ENCODE data around the gene VPS51. TPM values are rescaled to one million over a fixed set of nuclear protein-coding genes. Genes with fewer than 3 reads are reported as not detected.

Gene VPS51
- total and polyA plus RNA-seq, 2 of the 4 experiments (the other 2 are of a cell fraction), result 56.3 to 113 TPM

GRCh38 chr11:65128182-65129145 is 32.5 kb downstream of the VPS51 start:
- H3K23ac ChIP-seq (ENCODE audit: low read depth, low read length), result no peak overlapping the region
- no peak for DNase-seq
- in situ Hi-C loops (cut with MboI; ENCODE audit: low sequenced_read_pairs) (no loop called here), intact Hi-C loops (cut with micrococcal nuclease) (no loop called here), dilution Hi-C loops (cut with HindIII; ENCODE audit: low sequenced_read_pairs, unreplicated experiment) (no loop called here)
- no peaks in the 10 kb centered on the region for H3K9me3 ChIP-seq (ENCODE audit: control insufficient read depth, insufficient read depth, low read length)
- H3K27ac ChIP-seq (ENCODE audit: insufficient read depth, low read length), result no peak overlapping the region
- no peak overlapping the region for H2BK5ac ChIP-seq (ENCODE audit: low read depth, low read length, poor library complexity, severe bottlenecking)
- no peak overlapping the region for H2AK5ac ChIP-seq (ENCODE audit: low read depth, low read length)
- H3K9me1 ChIP-seq (ENCODE audit: insufficient read depth, low read length), result peaks cover 11% of the 10 kb centered on the region
- H4K20me1 ChIP-seq (ENCODE audit: insufficient read depth, low read length), result peaks cover 26% of the 10 kb centered on the region
- no peak overlapping the region for H2BK120ac ChIP-seq (ENCODE audit: low read depth, low read length)
- no peak overlapping the region for H2AK9ac ChIP-seq (replicated peaks; ENCODE audit: low read depth, low read length, poor library complexity)
- H3K18ac ChIP-seq (ENCODE audit: low read depth, low read length), result no peak overlapping the region
- no peak overlapping the region for H2AFZ ChIP-seq (replicated peaks; ENCODE audit: low read length, poor library complexity)
- H3K4me2 ChIP-seq (ENCODE audit: low read depth, low read length), result no peak overlapping the region
- H4K5ac ChIP-seq (ENCODE audit: low read depth, low read length), result no peak overlapping the region
- H3K27me3 ChIP-seq (ENCODE audit: control insufficient read depth, insufficient read depth, low read length), result no peaks in the 10 kb centered on the region
- TF ChIP-seq, protein P1, sequence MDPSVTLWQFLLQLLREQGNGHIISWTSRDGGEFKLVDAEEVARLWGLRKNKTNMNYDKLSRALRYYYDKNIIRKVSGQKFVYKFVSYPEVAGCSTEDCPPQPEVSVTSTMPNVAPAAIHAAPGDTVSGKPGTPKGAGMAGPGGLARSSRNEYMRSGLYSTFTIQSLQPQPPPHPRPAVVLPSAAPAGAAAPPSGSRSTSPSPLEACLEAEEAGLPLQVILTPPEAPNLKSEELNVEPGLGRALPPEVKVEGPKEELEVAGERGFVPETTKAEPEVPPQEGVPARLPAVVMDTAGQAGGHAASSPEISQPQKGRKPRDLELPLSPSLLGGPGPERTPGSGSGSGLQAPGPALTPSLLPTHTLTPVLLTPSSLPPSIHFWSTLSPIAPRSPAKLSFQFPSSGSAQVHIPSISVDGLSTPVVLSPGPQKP (IDR thresholded peaks at IDR 0.05; ENCODE audit: borderline replicate concordance, low read depth, low read length), result no peak
- TF ChIP-seq MXI1 (IDR thresholded peaks at IDR 0.05; ENCODE audit: borderline replicate concordance, low read depth, low read length) (no peak), SMC3 (IDR thresholded peaks at IDR 0.05; ENCODE audit: low read depth, low read length) (no peak), FOS (IDR thresholded peaks at IDR 0.05; ENCODE audit: low read depth, low read length) (no peak), CEBPB (IDR thresholded peaks at IDR 0.05; ENCODE audit: low read depth, low read length) (no peak), MAZ (IDR thresholded peaks at IDR 0.05; ENCODE audit: borderline replicate concordance, low read depth, low read length) (no peak), USF2 (IDR thresholded peaks at IDR 0.05; ENCODE audit: low read depth, low read length) (no peak), RCOR1 (IDR thresholded peaks at IDR 0.05; ENCODE audit: insufficient replicate concordance, low read length) (no peak), RFX5 (IDR thresholded peaks at IDR 0.05; ENCODE audit: low read depth, low read length) (no peak), MAFK (IDR thresholded peaks at IDR 0.05; ENCODE audit: low read depth, low read length) (no peak), NFE2L2 (IDR thresholded peaks at IDR 0.05; ENCODE audit: low read depth, low read length) (no peak)
- 90% methylated on average over 2 of the region's 15 CpGs; no CpG with 5 or more reads in 1 of the 2 experiments for WGBS, 2 experiments (ENCODE audit: extremely low coverage in 2 of 2, insufficient read length in 1 of 2)
- no peak overlapping the region for H2BK15ac ChIP-seq (ENCODE audit: low read depth, low read length)
- ATAC-seq (ENCODE audit: low read depth), result no peak
- no peak overlapping the region for H3K4me3 ChIP-seq (ENCODE audit: insufficient read depth, low read depth, low read length)
- H3K4ac ChIP-seq (ENCODE audit: low read depth, low read length), result no peak overlapping the region
- H3K56ac ChIP-seq (ENCODE audit: extremely low read depth, insufficient read depth, low read length), result no peak overlapping the region
- H3K79me1 ChIP-seq (ENCODE audit: low read depth in 1 of 2, low read length in 2 of 2), result peaks cover 25 to 62% of the 10 kb centered on the region in 2 experiments
- no peak overlapping the region for H3K14ac ChIP-seq (replicated peaks; ENCODE audit: low read depth, low read length)
- H3K9ac ChIP-seq (ENCODE audit: low read depth, low read length), result no peak overlapping the region
- no peak overlapping the region for H4K8ac ChIP-seq (ENCODE audit: low read depth in 2 of 2, low read length in 2 of 2)
- peaks cover 6% of the 10 kb centered on the region; the same call in 1 of the 2 replicates for H3K4me1 ChIP-seq (ENCODE audit: control insufficient read depth, insufficient read depth, low read length)
- no TSS peak for BruUV-seq (replicated peaks)
- ChIA-PET CTCF (no interaction called here), POLR2A (ENCODE audit: unreplicated experiment) (no interaction called here)
- no peak overlapping the region for H2BK20ac ChIP-seq (ENCODE audit: low read depth, low read length)
- peaks cover 80% of the 10 kb centered on the region for H3K36me3 ChIP-seq (ENCODE audit: control insufficient read depth, insufficient read depth, low read length)
- no peak overlapping the region for H4K91ac ChIP-seq (ENCODE audit: insufficient read depth, low read depth, low read length)

Measured in IMR-90 (cell line).